ENCODE results near the gene OPHN1. TPM values are rescaled to one million over a fixed set of nuclear protein-coding genes. Genes with fewer than 3 reads are reported as not detected.
A peak's percentile ranks its signal among the peaks of the same experiment; 100 is the strongest.

The OPHN1 gene
- total and polyA plus RNA-seq, 2 of the 13 experiments (the other 11 are each of a cell fraction or from before 2014, with no cell fraction given) = 1.6 to 1.7 TPM

GRCh38 chrX:68249401-68249831, 183.9 kb downstream of the OPHN1 start:
- DNase-seq (ENCODE audit: low spot score) (no peak), ATAC-seq (no peak), FAIRE-seq (no peak)
- Histone ChIP-seq H3K4me2 (ENCODE audit: low read depth, low read length) (no peak overlapping the region), H3K27me3 (ENCODE audit: control insufficient read depth in 1 of 2, insufficient read depth in 2 of 2, low read length in 2 of 2) (no peaks in the 10 kb centered on the region), H3K79me2 (ENCODE audit: insufficient read depth, low read length) (no peaks in the 10 kb centered on the region), H2AFZ (ENCODE audit: low read length) (no peak overlapping the region), H3K9me3 (ENCODE audit: low read length) (no peaks in the 10 kb centered on the region), H3K36me3 (replicated peaks in 1 of 2; ENCODE audit: control insufficient read depth in 1 of 2, insufficient read depth in 2 of 2, low read length in 2 of 2) (no peaks in the 10 kb centered on the region), H3K4me3 (replicated peaks in 1 of 3; ENCODE audit: insufficient read depth in 1 of 3, low read depth in 2 of 3, low read length in 3 of 3) (no peak overlapping the region), H3K4me1 (ENCODE audit: insufficient read depth, low read length) (no peaks in the 10 kb centered on the region), H3K27ac (ENCODE audit: extremely low read length, insufficient read depth, low read length) (no peak overlapping the region), H4K20me1 (ENCODE audit: insufficient read depth, low read length) (no peaks in the 10 kb centered on the region), H3K9ac (ENCODE audit: insufficient read depth, low read depth, low read length) (no peak overlapping the region)
- ChIA-PET POLR2A (no interaction called here), CTCF (ENCODE audit: low intra/inter-chr PET ratio, low total read pairs) (no interaction called here)
- no TSS peak for BruUV-seq (replicated peaks)
- TF ChIP-seq ZNF235 (CRISPR knock-in tag; IDR thresholded peaks at IDR 0.05; ENCODE audit: borderline replicate concordance) = no peak
- no peak for TF ChIP-seq NFATC3 (CRISPR knock-in tag; IDR thresholded peaks at IDR 0.05)
- no peak for TF ChIP-seq BRF2 (CRISPR knock-in tag; IDR thresholded peaks at IDR 0.05)
- in situ Hi-C loops (cut with HindIII; ENCODE audit: extremely low pct_ligation_motif_present, low pct_unique_long_range_greater_than_20kb) (no loop called here), intact Hi-C loops (cut with micrococcal nuclease; ENCODE audit: unreplicated experiment) (no loop called here)
- WGBS (ENCODE audit: low lambda C conversion rate) = 70% methylated on average over 2 of the region's 5 CpGs

GRCh38 chrX:68238568-68238967, 194.7 kb downstream of the OPHN1 start:
- H3K79me2 ChIP-seq (ENCODE audit: insufficient read depth, low read length) = no peaks in the 10 kb centered on the region
- in situ Hi-C loops (cut with HindIII; ENCODE audit: extremely low pct_ligation_motif_present, low pct_unique_long_range_greater_than_20kb) = no loop called here
- H3K4me2 ChIP-seq (ENCODE audit: low read depth, low read length) = no peak overlapping the region
- no peaks in the 10 kb centered on the region for H4K20me1 ChIP-seq (ENCODE audit: insufficient read depth, low read length)
- H3K27ac ChIP-seq (ENCODE audit: extremely low read length, insufficient read depth, low read length) = no peak overlapping the region
- WGBS (ENCODE audit: low lambda C conversion rate) = 62% methylated on average over 3 of the region's 7 CpGs
- no peak overlapping the region for H3K4me3 ChIP-seq (replicated peaks in 1 of 3; ENCODE audit: insufficient read depth in 1 of 3, low read depth in 2 of 3, low read length in 3 of 3)
- intact Hi-C loops (cut with micrococcal nuclease; ENCODE audit: unreplicated experiment) = no loop called here
- DNase-seq (ENCODE audit: low spot score) (no peak), FAIRE-seq (peak; percentile 75), ATAC-seq (peak; percentile 75)
- H3K4me1 ChIP-seq (ENCODE audit: insufficient read depth, low read length) = no peaks in the 10 kb centered on the region
- POLR2A ChIA-PET = no interaction called here
- no peaks in the 10 kb centered on the region for H3K9me3 ChIP-seq (ENCODE audit: low read length)
- H3K9ac ChIP-seq (ENCODE audit: insufficient read depth, low read depth, low read length) = no peak overlapping the region
- CTCF ChIA-PET (ENCODE audit: low intra/inter-chr PET ratio, low total read pairs) = no interaction called here
- H3K27me3 ChIP-seq (ENCODE audit: control insufficient read depth in 1 of 2, insufficient read depth in 2 of 2, low read length in 2 of 2) = no peaks in the 10 kb centered on the region
- BruUV-seq (replicated peaks) = no TSS peak
- peak; percentile 62 for TF ChIP-seq STAG1 (CRISPR knock-in tag; IDR thresholded peaks at IDR 0.05)
- no peak for TF ChIP-seq PBX3 (CRISPR knock-in tag; IDR thresholded peaks at IDR 0.05; ENCODE audit: borderline replicate concordance)
- no peak for TF ChIP-seq MATR3 (CRISPR knock-in tag; IDR thresholded peaks at IDR 0.05)
- no peak for TF ChIP-seq SYNCRIP (IDR thresholded peaks at IDR 0.05; ENCODE audit: insufficient read depth, low read depth, low read length)
- no peak for TF ChIP-seq SIX4 (CRISPR knock-in tag; IDR thresholded peaks at IDR 0.05)
- TF ChIP-seq ZNF136 (CRISPR knock-in tag; IDR thresholded peaks at IDR 0.05; ENCODE audit: low read depth) = no peak
- TF ChIP-seq CTCF (CRISPR knock-in tag; IDR thresholded peaks at IDR 0.05) = peak; percentile 66
- TF ChIP-seq FOXO1 (CRISPR knock-in tag; IDR thresholded peaks at IDR 0.05) = no peak
- no peak for TF ChIP-seq HOXA7 (CRISPR knock-in tag; IDR thresholded peaks at IDR 0.05)
- no peak for TF ChIP-seq MIER2 (CRISPR knock-in tag; IDR thresholded peaks at IDR 0.05)
- H3K36me3 ChIP-seq (replicated peaks in 1 of 2; ENCODE audit: control insufficient read depth in 1 of 2, insufficient read depth in 2 of 2, low read length in 2 of 2) = no peaks in the 10 kb centered on the region
- H2AFZ ChIP-seq (ENCODE audit: low read length) = no peak overlapping the region

Data from HepG2 (cell line).